22Rv1 (cell line): Measurements from ENCODE around the gene TMEM131.

Experiments
- ZFX ChIP-seq: fragments of 450-650 bp; IDR thresholded peaks from 2 replicates; pipeline ENCODE4 v1.6.1; 2017; ENCODE audit warnings: antibody characterized with exemption, borderline replicate concordance
- TF ChIP-seq, protein P1 (sequence below): fragments of 450-650 bp; IDR thresholded peaks from 2 replicates; pipeline ENCODE4 v1.5.1; 2017; ENCODE audit warnings: mild to moderate bottlenecking

DNA sequence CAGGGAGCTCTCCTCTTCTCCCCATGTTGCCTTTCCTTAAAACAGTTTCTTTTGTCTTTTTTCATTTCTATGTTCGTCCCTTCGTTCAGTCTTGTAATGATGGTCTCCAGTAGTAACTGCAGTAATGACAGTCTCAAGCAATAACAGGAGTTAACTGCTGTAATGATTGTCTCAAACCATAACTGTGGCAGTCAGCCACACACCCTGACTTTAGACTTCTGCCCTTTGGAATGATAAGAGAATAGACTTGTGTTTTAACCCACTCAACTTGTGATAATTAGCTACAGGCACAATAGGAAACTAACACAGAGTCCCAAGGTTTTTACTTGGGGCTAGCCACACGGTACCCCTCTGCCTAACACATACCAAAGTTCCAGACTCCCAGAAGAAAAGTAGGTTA lies 12.1 kb downstream of the TMEM131 start:
- TF ChIP-seq, protein P1, sequence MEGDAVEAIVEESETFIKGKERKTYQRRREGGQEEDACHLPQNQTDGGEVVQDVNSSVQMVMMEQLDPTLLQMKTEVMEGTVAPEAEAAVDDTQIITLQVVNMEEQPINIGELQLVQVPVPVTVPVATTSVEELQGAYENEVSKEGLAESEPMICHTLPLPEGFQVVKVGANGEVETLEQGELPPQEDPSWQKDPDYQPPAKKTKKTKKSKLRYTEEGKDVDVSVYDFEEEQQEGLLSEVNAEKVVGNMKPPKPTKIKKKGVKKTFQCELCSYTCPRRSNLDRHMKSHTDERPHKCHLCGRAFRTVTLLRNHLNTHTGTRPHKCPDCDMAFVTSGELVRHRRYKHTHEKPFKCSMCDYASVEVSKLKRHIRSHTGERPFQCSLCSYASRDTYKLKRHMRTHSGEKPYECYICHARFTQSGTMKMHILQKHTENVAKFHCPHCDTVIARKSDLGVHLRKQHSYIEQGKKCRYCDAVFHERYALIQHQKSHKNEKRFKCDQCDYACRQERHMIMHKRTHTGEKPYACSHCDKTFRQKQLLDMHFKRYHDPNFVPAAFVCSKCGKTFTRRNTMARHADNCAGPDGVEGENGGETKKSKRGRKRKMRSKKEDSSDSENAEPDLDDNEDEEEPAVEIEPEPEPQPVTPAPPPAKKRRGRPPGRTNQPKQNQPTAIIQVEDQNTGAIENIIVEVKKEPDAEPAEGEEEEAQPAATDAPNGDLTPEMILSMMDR, result no peak
- TF ChIP-seq ZFX, result no peak
